Choroid plexus epithelial cell (primary cell): ENCODE results near the gene DNAH2.
A peak's percentile ranks its signal among the peaks of the same experiment; 100 is the strongest.

Source experiments
- DNase-seq: peaks from one replicate; pipeline ENCODE4 v3.0.0-alpha.2; 2010; ENCODE audit warnings: low read depth
- H3K4me3 ChIP-seq: 2 replicates; pipeline ENCODE4 v1.5.1; 2011; ENCODE audit warnings: low read depth, mild to moderate bottlenecking, control low read depth, low read length, moderate library complexity
- CTCF ChIP-seq: conservative IDR thresholded peaks from 2 replicates; pipeline ENCODE4 v1.5.1; 2011; ENCODE audit warnings: low read depth, mild to moderate bottlenecking, control low read depth, inconsistent platforms, low read length, moderate library complexity

Gene DNAH2

GRCh38 chr17:7755095-7755890 lies 37.7 kb downstream of the DNAH2 start:
- TF ChIP-seq CTCF: no peak
- no peak for DNase-seq
- H3K4me3 ChIP-seq: no peak overlapping the region

- H3K4me3 ChIP-seq: no peak overlapping the region
- DNase-seq: no peak
- no peak for TF ChIP-seq CTCF
These were observed 39.4 kb downstream of the DNAH2 start for GRCh38 chr17:7756968-7757367.

GRCh38 chr17:7763919-7764318 lies 46.4 kb downstream of the DNAH2 start:
- H3K4me3 ChIP-seq: no peak overlapping the region
- TF ChIP-seq CTCF: no peak
- DNase-seq: no peak

- H3K4me3 ChIP-seq: no peak overlapping the region
- no peak for DNase-seq
- no peak for TF ChIP-seq CTCF
These were observed 49.5 kb downstream of the DNAH2 start for GRCh38 chr17:7767004-7767403.

GRCh38 chr17:7767405-7768021 lies 50.0 kb downstream of the DNAH2 start:
- H3K4me3 ChIP-seq: no peak overlapping the region
- TF ChIP-seq CTCF: no peak
- DNase-seq: peak; percentile 66

- TF ChIP-seq CTCF: no peak
- no peak for DNase-seq
- no peak overlapping the region for H3K4me3 ChIP-seq
These were observed 52.3 kb downstream of the DNAH2 start for GRCh38 chr17:7769854-7770253.

GRCh38 chr17:7774055-7774521 lies 56.5 kb downstream of the DNAH2 start:
- peak; percentile 45 for DNase-seq
- no peak overlapping the region for H3K4me3 ChIP-seq
- no peak for TF ChIP-seq CTCF
